H9 (cell line): ENCODE results near the gene HCRTR1. TPM values are rescaled to one million over a fixed set of nuclear protein-coding genes. Genes with fewer than 3 reads are reported as not detected.

ENCODE experiments used
- DNase-seq: peaks from one replicate; pipeline ENCODE4 v3.0.0-alpha.2; 2017
- H2AFZ ChIP-seq: one replicate; pipeline ENCODE4 v1.6.1; 2013; ENCODE audit warnings: mild to moderate bottlenecking, low read length, control low read depth, moderate library complexity
- H2AK5ac ChIP-seq: 2 replicates; pipeline ENCODE4 v1.6.1; 2013; ENCODE audit warnings: low read length, control low read depth, mixed read lengths; ENCODE audit not compliant: insufficient read length
- H2BK120ac ChIP-seq: one replicate; pipeline ENCODE4 v1.6.1; 2013; ENCODE audit warnings: low read depth, mild to moderate bottlenecking, low read length, control low read depth, inconsistent platforms; ENCODE audit not compliant: poor library complexity, severe bottlenecking
- H2BK12ac ChIP-seq: 2 replicates; pipeline ENCODE4 v1.6.1; 2013; ENCODE audit warnings: low read length, control low read depth, mixed read lengths, low read depth; ENCODE audit not compliant: insufficient read length
- H2BK15ac ChIP-seq: 2 replicates; pipeline ENCODE4 v1.6.1; 2013; ENCODE audit warnings: low read depth, low read length, control low read depth
- H2BK20ac ChIP-seq: one replicate; pipeline ENCODE4 v1.6.1; 2013; ENCODE audit warnings: low read depth, mild to moderate bottlenecking, low read length, control low read depth, inconsistent platforms; ENCODE audit not compliant: poor library complexity, severe bottlenecking
- H2BK5ac ChIP-seq: 2 replicates; pipeline ENCODE4 v1.6.1; 2013; ENCODE audit warnings: low read length, control low read depth, mixed read lengths; ENCODE audit not compliant: insufficient read length
- H3K14ac ChIP-seq: 2 replicates; pipeline ENCODE4 v1.6.1; 2013; ENCODE audit warnings: low read length, control low read depth; ENCODE audit not compliant: insufficient read depth
- H3K18ac ChIP-seq: 2 replicates; pipeline ENCODE4 v1.6.1; 2013; ENCODE audit warnings: low read depth, mild to moderate bottlenecking, mixed read lengths, low read length, control low read depth; ENCODE audit not compliant: insufficient read length
- H3K23ac ChIP-seq: 2 replicates; pipeline ENCODE4 v1.6.1; 2013; ENCODE audit warnings: low read length, control low read depth, mixed read lengths, low read depth; ENCODE audit not compliant: insufficient read length
- H3K23me2 ChIP-seq: 2 replicates; pipeline ENCODE4 v1.6.1; 2013; ENCODE audit warnings: low read depth, mild to moderate bottlenecking, mixed read lengths, low read length, control low read depth; ENCODE audit not compliant: insufficient read length, poor library complexity, severe bottlenecking
- H3K27ac ChIP-seq: 2 replicates; pipeline ENCODE4 v1.5.1; 2013; ENCODE audit warnings: low read length, control low read depth, mixed read lengths, low read depth; ENCODE audit not compliant: insufficient read length
- H3K27me3 ChIP-seq: 2 replicates; pipeline ENCODE4 v1.6.1; 2013; ENCODE audit warnings: low read length, control low read depth, inconsistent platforms; ENCODE audit not compliant: insufficient read depth
- H3K4ac ChIP-seq: 2 replicates; pipeline ENCODE4 v1.6.1; 2013; ENCODE audit warnings: low read depth, mild to moderate bottlenecking, control low read depth, inconsistent platforms, low read length, moderate library complexity
- H3K4me1 ChIP-seq: 2 replicates; pipeline ENCODE4 v1.6.1; 2013; ENCODE audit warnings: low read length, control low read depth, inconsistent platforms; ENCODE audit not compliant: insufficient read depth
- H3K4me2 ChIP-seq: 2 replicates; pipeline ENCODE4 v1.6.1; 2013; ENCODE audit warnings: low read length, control low read depth, mixed read lengths; ENCODE audit not compliant: insufficient read length, insufficient read depth
- H3K56ac ChIP-seq: 2 replicates; pipeline ENCODE4 v1.6.1; 2013; ENCODE audit warnings: low read depth, mild to moderate bottlenecking, mixed read lengths, low read length, control low read depth; ENCODE audit not compliant: insufficient read length
- H3K79me1 ChIP-seq: 2 replicates; pipeline ENCODE4 v1.6.1; 2013; ENCODE audit warnings: low read depth, mild to moderate bottlenecking, moderate library complexity, low read length, control low read depth, inconsistent platforms; ENCODE audit not compliant: insufficient read depth, poor library complexity, severe bottlenecking
- H3K79me2 ChIP-seq: 2 replicates; pipeline ENCODE4 v1.6.1; 2013; ENCODE audit warnings: low read length, control low read depth, inconsistent platforms; ENCODE audit not compliant: insufficient read depth
- H3K9ac ChIP-seq: 2 replicates; pipeline ENCODE4 v1.6.1; 2013; ENCODE audit warnings: low read length, control low read depth, mixed read lengths; ENCODE audit not compliant: insufficient read length; ENCODE audit errors: extremely low read depth
- H3K9me3 ChIP-seq: one replicate; pipeline ENCODE4 v1.6.1; 2013; ENCODE audit warnings: low read depth, low read length, inconsistent platforms; ENCODE audit not compliant: control insufficient read depth
- H3T11ph ChIP-seq: one replicate; pipeline ENCODE4 v1.6.1; 2013; ENCODE audit warnings: mild to moderate bottlenecking, low read length, control low read depth, inconsistent platforms
- H4K20me1 ChIP-seq: one replicate; pipeline ENCODE4 v1.6.1; 2013; ENCODE audit not compliant: control insufficient read depth, insufficient read length, insufficient read depth
- H4K5ac ChIP-seq: 2 replicates; pipeline ENCODE4 v1.6.1; 2013; ENCODE audit warnings: low read depth, mild to moderate bottlenecking, mixed read lengths, low read length, control low read depth; ENCODE audit not compliant: insufficient read length
- H4K8ac ChIP-seq: replicated peaks from 2 replicates; pipeline ENCODE4 v1.6.1; 2013; ENCODE audit warnings: low read length, control low read depth, mixed read lengths, low read depth; ENCODE audit not compliant: insufficient read length
- H4K91ac ChIP-seq: 2 replicates; pipeline ENCODE4 v1.6.1; 2013; ENCODE audit warnings: low read depth, mild to moderate bottlenecking, moderate library complexity, mixed read lengths, low read length, control low read depth; ENCODE audit not compliant: insufficient read length
- H3K27ac Mint-ChIP-seq, 3 experiments: 2 replicates in 2 of 3; 3 replicates in 1 of 3; pipeline ENCODE4 v1.8.0; 2020 to 2021; ENCODE audit warnings: mixed read lengths in 3 of 3, mild to moderate bottlenecking in 1 of 3, moderate library complexity in 1 of 3
- H3K27me3 Mint-ChIP-seq: 2 replicates; pipeline ENCODE4 v1.8.0; 2021; ENCODE audit warnings: low read depth, mild to moderate bottlenecking, moderate library complexity, mixed read lengths
- H3K36me3 Mint-ChIP-seq, 3 experiments: 2 replicates in 2 of 3; 3 replicates in 1 of 3; pipeline ENCODE4 v1.8.0; 2020 to 2021; ENCODE audit warnings: low read depth in 3 of 3, mixed read lengths in 3 of 3; ENCODE audit not compliant: insufficient read depth in 1 of 3
- H3K4me1 Mint-ChIP-seq, 2 experiments: 2 replicates each; pipeline ENCODE4 v1.8.0; 2020; ENCODE audit warnings: mixed read lengths in 2 of 2
- H3K4me3 Mint-ChIP-seq, 2 experiments: 2 replicates in 1 of 2; 3 replicates in 1 of 2; pipeline ENCODE4 v1.8.0; 2020 to 2021; ENCODE audit warnings: mild to moderate bottlenecking in 2 of 2, mixed read lengths in 2 of 2, moderate library complexity in 1 of 2
- H3K9me3 Mint-ChIP-seq, 2 experiments: 2 replicates in 1 of 2; 3 replicates in 1 of 2; pipeline ENCODE4 v1.8.0; 2020; ENCODE audit warnings: mild to moderate bottlenecking in 2 of 2, mixed read lengths in 2 of 2, moderate library complexity in 1 of 2
- WGBS: extraction: QIAGEN DNeasy Blood & Tissue Kit; methylation state at CpG from one replicate; pipeline ENCODE4 v1.1.7; 2013; ENCODE audit warnings: missing lambda C conversion rate, low lambda C conversion rate, mixed read lengths; ENCODE audit not compliant: insufficient read length; ENCODE audit errors: extremely low coverage; 5-methylcytosine and 5-hydroxymethylcytosine counted together
- total RNA-seq: library from RNA; stranded (reverse); gene quantifications from 2 replicates; pipeline ENCODE4 v1.2.1, GENCODE V29; 2021
- TF ChIP-seq, protein P1 (sequence below): fragments of 200-600 bp; sonication (generic); conservative IDR thresholded peaks from 3 replicates; pipeline ENCODE4 v1.8.0; 2021; ENCODE audit warnings: antibody characterized with exemption, mild to moderate bottlenecking

Gene HCRTR1
- total RNA-seq, 1 experiment from 2014 or later = not detected

DNA sequence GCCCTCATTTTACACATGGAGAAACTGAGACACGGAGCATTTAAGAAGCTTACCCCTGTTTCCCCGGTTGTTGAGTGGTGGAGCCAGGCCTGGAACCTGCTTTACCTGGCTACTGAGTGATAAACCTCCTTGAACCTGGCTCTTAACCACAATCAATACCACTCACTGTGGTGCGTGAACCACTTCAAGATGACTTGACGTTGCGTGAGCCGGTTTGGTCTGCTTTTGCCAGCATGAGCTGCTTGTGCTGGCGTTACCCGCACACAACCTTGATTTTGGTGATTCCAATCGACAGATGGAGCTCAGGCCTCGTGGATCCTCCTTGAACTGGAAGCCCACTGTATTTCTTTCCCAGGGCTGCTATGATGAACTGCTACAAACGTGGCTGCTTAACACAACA is 47.3 kb upstream of the HCRTR1 start:
- Histone ChIP-seq H3T11ph (no peak overlapping the region), H3K23me2 (no peaks in the 10 kb centered on the region), H3K4me1 (no peaks in the 10 kb centered on the region), H3K23ac (no peak overlapping the region), H2BK120ac (no peak overlapping the region), H2BK5ac (no peak overlapping the region), H4K20me1 (no peaks in the 10 kb centered on the region), H2AK5ac (no peak overlapping the region), H3K9me3 (no peaks in the 10 kb centered on the region), H2BK12ac (no peak overlapping the region), H3K56ac (no peak overlapping the region), H3K27me3 (no peaks in the 10 kb centered on the region), H2AFZ (no peak overlapping the region), H2BK15ac (no peak overlapping the region), H3K9ac (no peak overlapping the region), H3K79me2 (no peaks in the 10 kb centered on the region), H3K18ac (no peak overlapping the region), H3K14ac (no peak overlapping the region), H3K4ac (no peak overlapping the region), H4K5ac (no peak overlapping the region), H4K8ac (no peak overlapping the region), H3K27ac (no peak overlapping the region), H2BK20ac (no peak overlapping the region), H3K4me2 (no peak overlapping the region), H4K91ac (no peak overlapping the region), H3K79me1 (no peaks in the 10 kb centered on the region)
- H3K4me1 Mint-ChIP-seq = peaks cover 3 to 15% of the 10 kb centered on the region in 2 experiments; a peak in 3 of 4 replicates
- no peak for DNase-seq
- peaks cover 0 to 3% of the 10 kb centered on the region in 2 experiments; a peak in 2 of 5 replicates for H3K9me3 Mint-ChIP-seq
- peaks cover 10% of the 10 kb centered on the region for H3K27me3 Mint-ChIP-seq
- H3K4me3 Mint-ChIP-seq = no peak overlapping the region
- WGBS = no CpG with 5 or more reads among the region's 11 CpGs
- TF ChIP-seq, protein P1, sequence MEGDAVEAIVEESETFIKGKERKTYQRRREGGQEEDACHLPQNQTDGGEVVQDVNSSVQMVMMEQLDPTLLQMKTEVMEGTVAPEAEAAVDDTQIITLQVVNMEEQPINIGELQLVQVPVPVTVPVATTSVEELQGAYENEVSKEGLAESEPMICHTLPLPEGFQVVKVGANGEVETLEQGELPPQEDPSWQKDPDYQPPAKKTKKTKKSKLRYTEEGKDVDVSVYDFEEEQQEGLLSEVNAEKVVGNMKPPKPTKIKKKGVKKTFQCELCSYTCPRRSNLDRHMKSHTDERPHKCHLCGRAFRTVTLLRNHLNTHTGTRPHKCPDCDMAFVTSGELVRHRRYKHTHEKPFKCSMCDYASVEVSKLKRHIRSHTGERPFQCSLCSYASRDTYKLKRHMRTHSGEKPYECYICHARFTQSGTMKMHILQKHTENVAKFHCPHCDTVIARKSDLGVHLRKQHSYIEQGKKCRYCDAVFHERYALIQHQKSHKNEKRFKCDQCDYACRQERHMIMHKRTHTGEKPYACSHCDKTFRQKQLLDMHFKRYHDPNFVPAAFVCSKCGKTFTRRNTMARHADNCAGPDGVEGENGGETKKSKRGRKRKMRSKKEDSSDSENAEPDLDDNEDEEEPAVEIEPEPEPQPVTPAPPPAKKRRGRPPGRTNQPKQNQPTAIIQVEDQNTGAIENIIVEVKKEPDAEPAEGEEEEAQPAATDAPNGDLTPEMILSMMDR = no peak
- H3K27ac Mint-ChIP-seq = no peak overlapping the region
- no peaks in the 10 kb centered on the region for H3K36me3 Mint-ChIP-seq
